CD4-positive, alpha-beta T cell (primary cell): ENCODE measurements around the gene ALK. TPM values are rescaled to one million over a fixed set of nuclear protein-coding genes. Genes with fewer than 3 reads are reported as not detected.

Source experiments
- ATAC-seq: fragments of 200-7000 bp; cut with Tn5 transposase; one replicate; pipeline ENCODE4 v1.10.0; 2022; ENCODE audit warnings: mild to moderate bottlenecking; ENCODE audit not compliant: poor library complexity
- CTCF ChIA-PET: fragments of 350-600 bp; sonication (Branson Sonifier 250); formaldehyde crosslinking; loops from one replicate; lab custom pipeline; 2021; ENCODE audit warnings: antibody characterized with exemption, inconsistent platforms; lab: Charles Lee
- POLR2A ChIA-PET: fragments of 350-600 bp; sonication (Branson Sonifier 250); formaldehyde crosslinking; loops from one replicate; lab custom pipeline; 2021; ENCODE audit warnings: antibody characterized with exemption, inconsistent platforms; lab: Charles Lee
- DNase-seq, 14 experiments: peaks; one replicate each; pipeline ENCODE4 v3.0.0-alpha.2; 2013 to 2020; ENCODE audit warnings: mixed read lengths in 2 of 14
- H3K27ac ChIP-seq, 2 donors: one replicate each; pipeline versions ENCODE4 v1.5.1 to v1.7.0; 2013; ENCODE audit warnings: low read length in 2 of 2, low read depth in 1 of 2, mild to moderate bottlenecking in 1 of 2
- H3K27me3 ChIP-seq, 2 experiments: 1 replicate in 1 of 2; 2 replicates in 1 of 2; pipeline versions ENCODE4 v1.6.1 to v1.7.0; 2013; ENCODE audit warnings: low read length in 2 of 2, control low read depth in 1 of 2, mild to moderate bottlenecking in 1 of 2, moderate library complexity in 1 of 2; ENCODE audit not compliant: insufficient read depth in 2 of 2, control insufficient read depth in 1 of 2
- H3K36me3 ChIP-seq: one replicate; pipeline ENCODE4 v1.6.1; 2013; ENCODE audit warnings: low read length, control low read depth; ENCODE audit not compliant: insufficient read depth
- H3K4me1 ChIP-seq: one replicate; pipeline ENCODE4 v1.6.1; 2013; ENCODE audit warnings: low read length, control low read depth; ENCODE audit not compliant: insufficient read depth
- H3K4me3 ChIP-seq: one replicate; pipeline ENCODE4 v1.5.1; 2013; ENCODE audit warnings: mild to moderate bottlenecking, low read length, moderate library complexity
- H3K9me3 ChIP-seq, 2 experiments: 1 replicate in 1 of 2; 2 replicates in 1 of 2; pipeline versions ENCODE4 v1.6.1 to v1.7.0; 2013; ENCODE audit warnings: low read length in 2 of 2, mild to moderate bottlenecking in 2 of 2, control low read depth in 1 of 2, moderate library complexity in 1 of 2; ENCODE audit not compliant: control insufficient read depth in 1 of 2, insufficient read depth in 1 of 2
- H3K27ac Mint-ChIP-seq: one replicate; pipeline ENCODE4 v1.8.0; 2020; ENCODE audit warnings: mixed read lengths
- H3K27me3 Mint-ChIP-seq: one replicate; pipeline ENCODE4 v1.8.0; 2021; ENCODE audit warnings: mixed read lengths
- H3K36me3 Mint-ChIP-seq: one replicate; pipeline ENCODE4 v1.8.0; 2021; ENCODE audit warnings: low read depth, mixed read lengths
- H3K4me1 Mint-ChIP-seq: one replicate; pipeline ENCODE4 v1.8.0; 2021; ENCODE audit warnings: low read depth, mixed read lengths
- H3K4me3 Mint-ChIP-seq: one replicate; pipeline ENCODE4 v1.8.0; 2020; ENCODE audit warnings: mild to moderate bottlenecking, mixed read lengths
- H3K9me3 Mint-ChIP-seq: one replicate; pipeline ENCODE4 v1.8.0; 2020; ENCODE audit warnings: mixed read lengths
- CTCF ChIP-seq: fragments of 200-600 bp; IDR thresholded peaks from one replicate; pipeline ENCODE4 v1.8.0; 2022; ENCODE audit warnings: antibody characterized with exemption, mild to moderate bottlenecking
- intact Hi-C, 2 experiments: fragments of 100-400 bp; cut with DNase I in 1 of 2; cut with micrococcal nuclease in 1 of 2; formaldehyde crosslinking; loops; one replicate each; pipeline versions ENCODE4 v1.15.1 to v1.9.0; 2023 to 2025; cut with DNase I, micrococcal nuclease
- total RNA-seq, 174 experiments: library from RNA in 2 of 174; stranded (reverse) in 2 of 174; gene quantifications; one replicate each; pipeline ENCODE4 v1.2.3 and lab custom pipeline; 2021 to 2026

The ALK gene
- total RNA-seq, 2 experiments from 2014 or later: not detected

DNA sequence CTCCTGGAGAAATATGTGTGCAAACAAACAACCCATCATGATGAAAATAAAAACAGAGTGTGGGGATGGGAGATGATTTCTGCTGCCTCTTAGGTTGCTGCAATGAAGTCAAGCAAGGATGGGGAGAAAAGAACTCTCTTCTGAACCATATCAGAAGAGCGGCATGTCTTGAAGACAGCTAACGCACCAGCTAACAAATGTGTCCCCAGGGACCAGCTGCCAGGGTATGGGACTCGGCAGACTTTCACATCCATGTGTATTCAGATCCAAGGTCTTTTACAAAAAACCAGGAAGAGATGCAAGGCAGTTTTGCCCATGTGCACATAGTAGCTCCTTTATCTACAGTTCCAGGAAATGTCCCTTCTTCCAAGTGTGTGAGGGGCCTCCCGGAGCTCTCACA is 680.8 kb downstream of the ALK start:
- no peak for TF ChIP-seq CTCF
- no peaks in the 10 kb centered on the region for H3K9me3 ChIP-seq
- no peak overlapping the region for H3K4me3 Mint-ChIP-seq
- H3K4me1 ChIP-seq: no peaks in the 10 kb centered on the region
- no peak overlapping the region for H3K4me3 ChIP-seq
- H3K27me3 ChIP-seq: peaks cover 0 to 2% of the 10 kb centered on the region in 2 experiments
- ChIA-PET CTCF (no interaction called here), POLR2A (no interaction called here)
- no peak overlapping the region for H3K27ac ChIP-seq
- H3K9me3 Mint-ChIP-seq: no peaks in the 10 kb centered on the region
- intact Hi-C loops: no loop called here
- H3K36me3 Mint-ChIP-seq: no peaks in the 10 kb centered on the region
- DNase-seq (no peak), ATAC-seq (no peak)
- H3K4me1 Mint-ChIP-seq: no peaks in the 10 kb centered on the region
- no peak overlapping the region for H3K27ac Mint-ChIP-seq
- peaks cover 29% of the 10 kb centered on the region for H3K27me3 Mint-ChIP-seq
- H3K36me3 ChIP-seq: no peaks in the 10 kb centered on the region

DNA sequence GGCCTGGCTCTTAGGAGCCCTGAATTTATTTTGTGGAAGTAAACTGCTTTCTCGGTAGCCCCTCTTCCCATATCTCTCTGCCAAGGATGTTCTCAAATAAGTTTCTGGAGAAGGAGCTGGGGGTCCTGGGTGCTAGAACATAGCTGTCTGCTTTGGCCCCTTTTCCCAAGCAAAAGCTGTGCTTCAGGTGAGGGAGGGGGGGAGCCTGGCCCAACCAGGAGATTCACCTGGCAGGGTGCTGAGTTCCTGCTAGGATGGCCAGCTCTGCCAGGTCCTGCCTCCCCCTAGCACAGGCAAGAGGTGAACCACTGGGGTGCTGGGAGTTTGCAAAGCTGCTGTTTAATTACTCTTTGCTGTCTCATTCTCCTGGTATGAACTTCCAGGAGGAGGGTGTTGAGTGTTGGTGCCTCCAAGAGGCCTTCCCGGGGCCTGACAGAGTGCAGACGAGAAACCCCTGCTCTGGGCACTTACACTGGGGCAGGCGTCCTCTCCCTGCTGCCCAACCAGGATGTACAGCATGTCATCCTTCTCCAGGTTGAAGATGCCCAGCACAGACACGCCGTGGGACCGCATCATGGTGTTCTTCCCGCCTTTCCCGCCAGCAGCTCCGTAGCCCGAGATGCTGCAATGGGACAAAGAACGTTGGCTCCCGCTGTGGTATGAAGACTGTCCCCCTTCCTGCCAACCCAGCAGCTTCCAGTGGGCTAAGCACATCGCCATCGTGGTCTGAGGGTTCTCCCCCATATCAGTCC is 682.0 kb downstream of the ALK start:
- no peaks in the 10 kb centered on the region for H3K9me3 ChIP-seq
- no peaks in the 10 kb centered on the region for H3K36me3 ChIP-seq
- peaks cover 0 to 2% of the 10 kb centered on the region in 2 experiments for H3K27me3 ChIP-seq
- DNase-seq (no peak), ATAC-seq (no peak)
- intact Hi-C loops: no loop called here
- Mint-ChIP-seq H3K4me3 (no peak overlapping the region), H3K36me3 (no peaks in the 10 kb centered on the region), H3K27ac (no peak overlapping the region), H3K9me3 (no peaks in the 10 kb centered on the region), H3K4me1 (no peaks in the 10 kb centered on the region), H3K27me3 (peaks cover 35% of the 10 kb centered on the region)
- POLR2A ChIA-PET: no interaction called here
- CTCF ChIA-PET: no interaction called here
- H3K27ac ChIP-seq: no peak overlapping the region
- no peak overlapping the region for H3K4me3 ChIP-seq
- no peaks in the 10 kb centered on the region for H3K4me1 ChIP-seq
- TF ChIP-seq CTCF: no peak

DNA sequence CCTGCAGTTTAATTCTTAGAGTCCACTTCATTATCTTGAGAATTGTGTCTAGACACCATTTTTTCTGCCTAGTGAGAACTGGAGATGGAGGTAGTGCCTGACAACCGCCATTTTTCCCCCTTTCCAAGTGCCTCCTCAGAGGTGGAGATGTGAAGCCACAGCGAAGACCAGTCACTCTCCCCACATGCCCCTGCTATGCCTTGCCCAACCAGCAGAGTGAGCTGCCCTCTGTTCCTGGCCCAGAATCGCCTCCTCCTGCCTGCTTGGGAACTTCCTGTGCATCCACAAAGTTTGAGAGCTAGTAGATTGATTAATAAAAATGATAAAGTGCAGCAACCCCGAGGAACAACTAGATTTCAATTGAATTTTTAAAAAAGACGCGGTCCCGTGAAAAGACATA is 682.9 kb downstream of the ALK start:
- no peaks in the 10 kb centered on the region for H3K9me3 Mint-ChIP-seq
- H3K36me3 ChIP-seq: no peaks in the 10 kb centered on the region
- no peak overlapping the region for H3K4me3 Mint-ChIP-seq
- no peak overlapping the region for H3K4me3 ChIP-seq
- intact Hi-C loops: no loop called here
- ATAC-seq (no peak), DNase-seq (no peak)
- H3K27me3 Mint-ChIP-seq: peaks cover 35% of the 10 kb centered on the region
- H3K27me3 ChIP-seq: peaks cover 0 to 2% of the 10 kb centered on the region in 2 experiments
- TF ChIP-seq CTCF: no peak
- no peak overlapping the region for H3K27ac Mint-ChIP-seq
- H3K4me1 Mint-ChIP-seq: no peaks in the 10 kb centered on the region
- no peaks in the 10 kb centered on the region for H3K9me3 ChIP-seq
- no peaks in the 10 kb centered on the region for H3K36me3 Mint-ChIP-seq
- H3K27ac ChIP-seq: no peak overlapping the region
- CTCF ChIA-PET: no interaction called here
- POLR2A ChIA-PET: no interaction called here
- H3K4me1 ChIP-seq: no peaks in the 10 kb centered on the region
